Neural crest cell (in vitro differentiated cells): ENCODE results near the gene SNCAIP. TPM values are rescaled to one million over a fixed set of nuclear protein-coding genes. Genes with fewer than 3 reads are reported as not detected.

ENCODE experiments used
- DNase-seq: peaks from one replicate; pipeline ENCODE4 v3.0.0; 2021; ENCODE audit warnings: low read depth, mixed read lengths, low spot score
- H3K27ac Mint-ChIP-seq: one replicate; pipeline ENCODE4 v1.8.0; 2021; ENCODE audit warnings: mild to moderate bottlenecking, mixed read lengths; ENCODE audit not compliant: unreplicated experiment
- H3K27me3 Mint-ChIP-seq: 2 replicates; pipeline ENCODE4 v1.8.0; 2021; ENCODE audit warnings: low read depth, mild to moderate bottlenecking, mixed read lengths
- H3K36me3 Mint-ChIP-seq: 2 replicates; pipeline ENCODE4 v1.8.0; 2021; ENCODE audit warnings: low read depth, mild to moderate bottlenecking, mixed read lengths
- H3K4me1 Mint-ChIP-seq: 2 replicates; pipeline ENCODE4 v1.8.0; 2021; ENCODE audit warnings: mixed read lengths
- H3K4me3 Mint-ChIP-seq: one replicate; pipeline ENCODE4 v1.8.0; 2021; ENCODE audit warnings: mild to moderate bottlenecking, mixed read lengths
- H3K9me3 Mint-ChIP-seq: 2 replicates; pipeline ENCODE4 v1.8.0; 2021; ENCODE audit warnings: mixed read lengths
- total RNA-seq: library from RNA; stranded (reverse); gene quantifications from 2 replicates; pipeline ENCODE4 v1.2.1, GENCODE V29; 2021
- TF ChIP-seq, protein P1 (sequence below): fragments of 200-600 bp; sonication (generic); conservative IDR thresholded peaks from 2 replicates; pipeline ENCODE4 v1.5.0; 2021; ENCODE audit warnings: antibody characterized with exemption, mild to moderate bottlenecking

Gene SNCAIP
- total RNA-seq, 1 donor from 2014 or later, result 10.2 TPM

- Mint-ChIP-seq H3K27ac (no peak overlapping the region), H3K27me3 (no peaks in the 10 kb centered on the region), H3K9me3 (no peaks in the 10 kb centered on the region), H3K4me3 (no peak overlapping the region), H3K4me1 (peaks cover 4% of the 10 kb centered on the region), H3K36me3 (no peaks in the 10 kb centered on the region)
- no peak for DNase-seq
- TF ChIP-seq, protein P1, sequence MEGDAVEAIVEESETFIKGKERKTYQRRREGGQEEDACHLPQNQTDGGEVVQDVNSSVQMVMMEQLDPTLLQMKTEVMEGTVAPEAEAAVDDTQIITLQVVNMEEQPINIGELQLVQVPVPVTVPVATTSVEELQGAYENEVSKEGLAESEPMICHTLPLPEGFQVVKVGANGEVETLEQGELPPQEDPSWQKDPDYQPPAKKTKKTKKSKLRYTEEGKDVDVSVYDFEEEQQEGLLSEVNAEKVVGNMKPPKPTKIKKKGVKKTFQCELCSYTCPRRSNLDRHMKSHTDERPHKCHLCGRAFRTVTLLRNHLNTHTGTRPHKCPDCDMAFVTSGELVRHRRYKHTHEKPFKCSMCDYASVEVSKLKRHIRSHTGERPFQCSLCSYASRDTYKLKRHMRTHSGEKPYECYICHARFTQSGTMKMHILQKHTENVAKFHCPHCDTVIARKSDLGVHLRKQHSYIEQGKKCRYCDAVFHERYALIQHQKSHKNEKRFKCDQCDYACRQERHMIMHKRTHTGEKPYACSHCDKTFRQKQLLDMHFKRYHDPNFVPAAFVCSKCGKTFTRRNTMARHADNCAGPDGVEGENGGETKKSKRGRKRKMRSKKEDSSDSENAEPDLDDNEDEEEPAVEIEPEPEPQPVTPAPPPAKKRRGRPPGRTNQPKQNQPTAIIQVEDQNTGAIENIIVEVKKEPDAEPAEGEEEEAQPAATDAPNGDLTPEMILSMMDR, result no peak
These were observed 94.1 kb downstream of the SNCAIP start for GRCh38 chr5:122406181-122406580.

GRCh38 chr5:122408592-122409224 is 96.7 kb downstream of the SNCAIP start:
- H3K27me3 Mint-ChIP-seq, result no peaks in the 10 kb centered on the region
- H3K4me1 Mint-ChIP-seq, result peaks cover 7% of the 10 kb centered on the region
- H3K36me3 Mint-ChIP-seq, result no peaks in the 10 kb centered on the region
- H3K9me3 Mint-ChIP-seq, result no peaks in the 10 kb centered on the region
- DNase-seq, result no peak
- no peak overlapping the region for H3K4me3 Mint-ChIP-seq
- H3K27ac Mint-ChIP-seq, result no peak overlapping the region
- TF ChIP-seq, protein P1, result no peak

GRCh38 chr5:122412966-122413365 is 100.9 kb downstream of the SNCAIP start:
- Mint-ChIP-seq H3K4me3 (no peak overlapping the region), H3K4me1 (peaks cover 12% of the 10 kb centered on the region), H3K27me3 (peaks cover 3% of the 10 kb centered on the region), H3K27ac (no peak overlapping the region), H3K36me3 (no peaks in the 10 kb centered on the region), H3K9me3 (no peaks in the 10 kb centered on the region)
- TF ChIP-seq, protein P1, result no peak
- DNase-seq, result no peak

DNA sequence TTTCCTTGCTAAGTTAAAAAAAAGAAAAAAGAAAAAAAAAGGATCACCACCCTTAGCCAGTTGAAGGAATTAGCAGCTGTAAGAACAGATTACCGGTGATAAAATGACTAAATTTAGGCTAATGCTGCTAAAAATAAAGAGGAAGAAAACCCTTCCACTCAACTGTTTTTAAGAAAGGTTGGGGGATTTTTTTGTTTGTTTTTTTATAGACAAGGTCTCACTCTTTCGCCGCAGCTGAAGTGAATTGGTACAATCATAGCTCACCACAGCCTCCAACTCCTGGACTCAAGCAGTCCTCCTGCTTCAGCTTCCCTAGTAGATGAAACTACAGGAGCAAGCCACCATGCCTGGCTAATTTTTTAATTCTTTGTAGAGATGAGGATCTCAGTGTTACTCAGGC is 101.7 kb downstream of the SNCAIP start:
- Mint-ChIP-seq H3K4me3 (no peak overlapping the region), H3K27ac (no peak overlapping the region), H3K4me1 (peaks cover 12% of the 10 kb centered on the region), H3K9me3 (no peaks in the 10 kb centered on the region), H3K36me3 (no peaks in the 10 kb centered on the region), H3K27me3 (peaks cover 3% of the 10 kb centered on the region)
- TF ChIP-seq, protein P1, result no peak
- DNase-seq, result no peak

GRCh38 chr5:122415030-122415800 is 103.2 kb downstream of the SNCAIP start:
- Mint-ChIP-seq H3K27ac (peak overlapping the region; percentile 85), H3K4me1 (peaks cover 12% of the 10 kb centered on the region), H3K27me3 (peaks cover 3% of the 10 kb centered on the region), H3K9me3 (no peaks in the 10 kb centered on the region), H3K36me3 (no peaks in the 10 kb centered on the region), H3K4me3 (no peak overlapping the region)
- TF ChIP-seq, protein P1, result peak; percentile 75
- peak; percentile 47 for DNase-seq
